Breast epithelium (tissue), 3 donors: ENCODE results near the gene KXD1.
"Not testable (repeated sequence)": the region's sequence is repeated elsewhere in the genome, so short reads cannot be mapped to it uniquely, and the experiment has no call there.

Experiments used
- POLR2A ChIP-seq: fragments of 450-650 bp; IDR thresholded peaks from one replicate; pipeline ENCODE4 v1.6.1; 2016; ENCODE audit warnings: antibody characterized with exemption, mild to moderate bottlenecking, moderate library complexity
- POLR2AphosphoS5 ChIP-seq, 3 donors: sonication (generic); formaldehyde crosslinking; IDR thresholded peaks; one replicate each; pipeline ENCODE4 v1.6.1; 2017; ENCODE audit warnings: antibody characterized with exemption in 3 of 3
- TF ChIP-seq, protein P1 (sequence below), 3 donors: fragments of 450-650 bp; IDR thresholded peaks; one replicate each; pipeline ENCODE4 v1.5.1; 2016 to 2017; ENCODE audit warnings: antibody characterized with exemption in 3 of 3, mild to moderate bottlenecking in 3 of 3, moderate library complexity in 3 of 3

DNA sequence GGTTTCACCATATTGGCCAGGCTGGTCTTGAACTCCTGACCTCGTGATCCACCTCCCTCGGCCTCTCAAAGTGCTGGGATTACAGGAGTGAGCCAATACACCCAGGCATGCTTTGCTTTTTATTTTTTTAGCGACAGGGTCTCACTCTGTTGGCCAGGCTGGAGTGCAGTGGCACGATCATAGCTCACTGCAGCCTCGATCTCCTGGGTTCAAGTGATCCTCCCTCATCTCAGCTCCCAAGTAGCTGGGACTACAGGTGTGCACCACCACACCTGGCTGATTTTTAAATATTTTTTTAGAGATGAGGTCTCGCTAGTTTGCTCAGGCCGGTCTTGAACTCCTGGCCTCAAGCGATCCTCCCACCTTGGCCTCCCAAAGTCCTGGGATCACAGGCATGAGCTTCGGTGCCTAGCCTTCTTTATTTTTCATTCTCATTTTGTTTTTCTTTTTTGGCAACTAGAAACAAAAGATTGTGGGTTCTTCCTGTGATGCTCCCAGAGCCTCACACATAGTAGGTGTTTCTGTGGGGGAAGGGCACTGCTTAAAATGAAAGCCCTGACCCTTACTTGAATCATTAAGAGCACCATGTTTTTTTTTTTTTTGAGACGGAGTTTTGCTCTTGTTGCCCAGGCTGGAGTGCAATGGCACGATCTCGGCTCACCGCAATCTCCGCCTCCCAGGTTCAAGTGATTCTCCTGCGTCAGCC is 43.2 kb downstream of the KXD1 start:
- TF ChIP-seq, protein P1, sequence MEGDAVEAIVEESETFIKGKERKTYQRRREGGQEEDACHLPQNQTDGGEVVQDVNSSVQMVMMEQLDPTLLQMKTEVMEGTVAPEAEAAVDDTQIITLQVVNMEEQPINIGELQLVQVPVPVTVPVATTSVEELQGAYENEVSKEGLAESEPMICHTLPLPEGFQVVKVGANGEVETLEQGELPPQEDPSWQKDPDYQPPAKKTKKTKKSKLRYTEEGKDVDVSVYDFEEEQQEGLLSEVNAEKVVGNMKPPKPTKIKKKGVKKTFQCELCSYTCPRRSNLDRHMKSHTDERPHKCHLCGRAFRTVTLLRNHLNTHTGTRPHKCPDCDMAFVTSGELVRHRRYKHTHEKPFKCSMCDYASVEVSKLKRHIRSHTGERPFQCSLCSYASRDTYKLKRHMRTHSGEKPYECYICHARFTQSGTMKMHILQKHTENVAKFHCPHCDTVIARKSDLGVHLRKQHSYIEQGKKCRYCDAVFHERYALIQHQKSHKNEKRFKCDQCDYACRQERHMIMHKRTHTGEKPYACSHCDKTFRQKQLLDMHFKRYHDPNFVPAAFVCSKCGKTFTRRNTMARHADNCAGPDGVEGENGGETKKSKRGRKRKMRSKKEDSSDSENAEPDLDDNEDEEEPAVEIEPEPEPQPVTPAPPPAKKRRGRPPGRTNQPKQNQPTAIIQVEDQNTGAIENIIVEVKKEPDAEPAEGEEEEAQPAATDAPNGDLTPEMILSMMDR (IDR thresholded peaks at IDR 0.05): not testable (repeated sequence)
- TF ChIP-seq POLR2A; POLR2AphosphoS5 (IDR thresholded peaks at IDR 0.05): not testable (repeated sequence)
